Measurements from ENCODE around the gene WASF2. TPM values are rescaled to one million over a fixed set of nuclear protein-coding genes. Genes with fewer than 3 reads are reported as not detected.
"Not testable (repeated sequence)": the region's sequence is repeated elsewhere in the genome, so short reads cannot be mapped to it uniquely, and the experiment has no call there.

Gene WASF2
- total RNA-seq, 1 donor: 33.0 TPM

DNA sequence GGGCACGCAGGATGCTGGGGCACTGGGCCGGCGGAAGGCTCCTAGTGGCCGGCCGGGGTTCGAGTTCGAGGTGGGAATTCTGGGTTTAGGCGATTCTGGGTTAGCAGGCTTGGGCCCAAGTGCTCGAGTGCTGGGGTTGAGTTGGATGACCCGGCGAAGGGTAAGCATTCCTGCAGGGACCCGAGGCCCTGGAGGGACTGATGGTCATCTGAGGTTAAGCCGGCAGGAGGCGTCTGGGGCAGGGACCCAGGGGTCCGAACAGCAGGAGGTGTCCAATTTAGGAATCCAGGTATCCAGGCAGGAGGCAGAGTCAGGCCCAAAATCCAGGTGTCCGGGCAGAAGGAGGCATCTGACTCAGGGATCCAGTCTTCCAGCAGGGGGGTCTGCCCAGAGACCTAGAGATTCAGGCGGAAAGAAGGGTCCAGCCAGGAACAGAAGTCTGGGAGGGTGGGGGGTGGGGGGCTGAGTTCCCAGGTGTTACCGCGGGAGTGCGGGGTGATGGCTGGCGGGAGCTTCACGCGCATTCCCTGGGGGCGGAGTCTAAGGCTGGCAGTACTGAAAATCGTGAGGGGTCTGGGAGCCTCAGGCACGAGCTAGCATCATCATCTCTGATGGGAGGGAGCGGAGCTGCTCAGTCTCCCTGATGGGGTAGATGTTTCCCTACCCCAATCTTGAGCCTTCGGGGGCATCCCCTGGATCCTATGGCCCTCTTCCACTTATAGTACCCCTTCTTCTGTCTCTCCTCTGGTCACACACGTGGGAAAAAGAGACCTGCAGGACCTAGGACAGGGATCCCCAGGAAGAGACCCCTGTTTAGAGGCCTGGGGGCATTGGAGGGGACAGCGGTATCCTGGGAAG is 97.0 kb downstream of the WASF2 start:
- H3K4me3 ChIP-seq (ENCODE audit: low read depth, low read length): peak overlapping the region; percentile 71
- TF ChIP-seq, protein P1, sequence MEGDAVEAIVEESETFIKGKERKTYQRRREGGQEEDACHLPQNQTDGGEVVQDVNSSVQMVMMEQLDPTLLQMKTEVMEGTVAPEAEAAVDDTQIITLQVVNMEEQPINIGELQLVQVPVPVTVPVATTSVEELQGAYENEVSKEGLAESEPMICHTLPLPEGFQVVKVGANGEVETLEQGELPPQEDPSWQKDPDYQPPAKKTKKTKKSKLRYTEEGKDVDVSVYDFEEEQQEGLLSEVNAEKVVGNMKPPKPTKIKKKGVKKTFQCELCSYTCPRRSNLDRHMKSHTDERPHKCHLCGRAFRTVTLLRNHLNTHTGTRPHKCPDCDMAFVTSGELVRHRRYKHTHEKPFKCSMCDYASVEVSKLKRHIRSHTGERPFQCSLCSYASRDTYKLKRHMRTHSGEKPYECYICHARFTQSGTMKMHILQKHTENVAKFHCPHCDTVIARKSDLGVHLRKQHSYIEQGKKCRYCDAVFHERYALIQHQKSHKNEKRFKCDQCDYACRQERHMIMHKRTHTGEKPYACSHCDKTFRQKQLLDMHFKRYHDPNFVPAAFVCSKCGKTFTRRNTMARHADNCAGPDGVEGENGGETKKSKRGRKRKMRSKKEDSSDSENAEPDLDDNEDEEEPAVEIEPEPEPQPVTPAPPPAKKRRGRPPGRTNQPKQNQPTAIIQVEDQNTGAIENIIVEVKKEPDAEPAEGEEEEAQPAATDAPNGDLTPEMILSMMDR (IDR thresholded peaks at IDR 0.05; ENCODE audit: insufficient read depth, low read length): peak; percentile 20

DNA sequence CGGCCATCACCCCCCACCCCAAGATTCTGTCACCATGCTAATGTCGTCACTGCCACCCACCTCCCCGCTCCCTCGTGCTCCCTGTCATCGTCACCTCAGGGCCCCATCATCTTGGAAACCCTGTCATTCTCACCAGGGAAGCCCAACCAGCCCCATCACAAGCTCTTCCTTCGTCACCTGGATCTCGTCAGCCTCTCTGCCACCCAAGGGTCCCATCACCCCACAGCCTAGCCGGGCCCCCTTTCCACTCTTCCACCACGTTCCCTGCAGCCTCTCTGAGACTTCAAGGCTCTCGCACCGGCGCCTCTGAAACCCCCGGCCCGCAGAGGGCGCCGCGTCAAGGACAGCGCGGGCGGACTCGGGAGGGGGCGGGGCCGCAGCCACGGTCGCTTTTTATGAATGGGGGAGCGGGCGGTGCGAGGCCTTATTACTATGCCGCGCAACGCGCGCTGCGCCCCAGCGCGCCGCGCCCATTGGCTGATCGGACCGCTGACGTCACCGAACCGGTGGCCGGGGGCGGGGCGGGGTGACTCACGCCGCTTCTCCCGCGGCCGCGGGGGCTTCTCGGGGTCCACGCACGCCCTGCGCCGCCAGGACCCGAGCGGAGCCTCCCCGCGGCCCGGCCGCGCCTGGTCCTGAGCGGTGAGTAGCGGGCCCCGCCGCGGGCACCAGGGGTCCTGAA is 97.7 kb downstream of the WASF2 start, which contains the start of gene GPR3:
GPR3 (plus strand) TSS at position 527 of the 682 bp plus-strand sequence. CDS start 1,177 bp downstream, outside the sequence.
- TF ChIP-seq, protein P1 (IDR thresholded peaks at IDR 0.05; ENCODE audit: insufficient read depth, low read length): peak; percentile 50
- DNase-seq (ENCODE audit: low read depth): peak; percentile 83
- H3K4me3 ChIP-seq (ENCODE audit: low read depth, low read length): peak within 1 kb of the TSS; percentile 71

More for the DNA sequence above, 97.0 kb downstream of the WASF2 start:
- no peak for DNase-seq (ENCODE audit: low read depth)

DNA sequence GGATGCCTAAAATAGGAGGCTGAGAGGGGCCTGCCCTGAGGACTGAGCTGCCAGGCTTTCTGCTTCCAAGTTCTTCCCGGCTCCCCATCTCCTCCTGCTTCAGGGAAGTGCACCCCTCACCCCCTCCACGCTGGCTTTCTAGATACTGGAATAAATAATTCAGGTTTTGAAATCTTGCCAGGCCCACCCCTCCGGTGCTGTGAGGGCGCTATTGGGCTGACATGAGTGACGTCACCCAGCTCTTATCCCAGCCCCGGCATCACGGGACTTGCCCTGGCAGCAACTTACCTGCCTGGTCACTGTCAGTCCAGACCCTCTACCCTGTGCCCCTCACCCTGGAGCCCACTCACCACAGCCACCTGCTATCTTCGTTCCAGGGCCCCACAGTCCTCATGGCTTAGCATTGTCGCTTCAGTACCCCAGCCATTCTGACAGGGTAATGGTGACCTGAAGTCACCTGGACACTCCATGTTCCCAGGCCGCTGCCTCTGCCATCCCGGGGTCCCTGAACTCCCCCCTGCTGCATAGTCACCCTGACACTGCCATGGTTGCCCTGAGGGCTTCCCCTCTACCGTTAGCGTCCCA is 98.4 kb downstream of the WASF2 start:
- TF ChIP-seq, protein P1 (IDR thresholded peaks at IDR 0.05; ENCODE audit: insufficient read depth, low read length): no peak
- DNase-seq (ENCODE audit: low read depth): peak; percentile 64

DNA sequence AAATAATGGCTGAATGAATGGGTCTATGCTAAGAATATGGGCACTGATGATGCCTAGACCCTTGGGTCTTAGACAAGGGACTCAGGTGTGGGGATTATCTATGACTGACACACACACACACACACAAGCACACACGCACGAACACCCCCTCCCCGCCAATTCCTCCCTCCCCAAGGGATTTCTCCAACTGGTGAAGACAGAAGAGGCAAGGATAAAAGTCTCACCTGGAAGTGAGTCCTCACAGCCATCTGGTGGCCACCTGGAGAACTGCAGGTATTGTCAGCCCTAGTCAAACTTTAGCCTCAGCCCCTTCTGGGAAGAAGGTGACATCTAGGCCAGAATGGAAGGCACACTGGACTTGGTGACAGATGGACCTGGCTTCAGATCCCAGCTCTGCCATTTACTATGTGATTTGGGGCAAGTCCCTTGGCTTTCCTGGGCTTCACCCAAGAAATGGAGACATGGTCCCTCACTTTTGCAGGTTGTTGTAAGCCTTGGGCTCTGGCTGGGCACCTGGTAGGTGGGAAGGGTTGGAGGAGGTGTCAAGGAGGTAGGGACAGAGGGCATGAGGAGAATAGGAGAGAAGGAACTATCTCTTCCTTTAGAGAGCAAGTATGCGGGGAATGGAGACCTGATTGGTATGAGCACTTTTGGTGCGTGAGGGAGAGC is 101.5 kb downstream of the WASF2 start:
- no peak overlapping the region for H3K4me3 ChIP-seq (ENCODE audit: low read depth, low read length)
- DNase-seq (ENCODE audit: low read depth): peak; percentile 50
- TF ChIP-seq, protein P1 (IDR thresholded peaks at IDR 0.05; ENCODE audit: insufficient read depth, low read length): peak; percentile 93

More for the DNA sequence above, 98.4 kb downstream of the WASF2 start:
- H3K4me3 ChIP-seq (ENCODE audit: low read depth, low read length): peak overlapping the region; percentile 71

DNA sequence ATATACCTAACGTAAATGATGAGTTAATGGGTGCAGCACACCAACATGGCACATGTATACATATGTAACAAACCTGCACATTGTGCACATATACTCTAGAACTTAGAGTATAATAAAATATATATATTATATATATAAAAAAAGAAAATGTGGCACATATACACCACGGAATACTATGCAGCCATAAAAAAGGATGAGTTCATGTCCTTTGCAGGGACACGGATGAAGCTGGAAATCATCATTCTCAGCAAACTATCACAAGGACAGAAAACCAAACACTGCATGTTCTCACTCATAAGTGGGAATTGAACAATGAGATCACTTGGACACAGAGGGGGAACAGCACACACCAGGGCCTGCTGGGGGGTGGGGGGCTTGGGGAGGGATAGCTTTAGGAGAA is 105.2 kb downstream of the WASF2 start:
- not testable (repeated sequence) for H3K4me3 ChIP-seq (ENCODE audit: low read depth, low read length); DNase-seq (ENCODE audit: low read depth)

DNA sequence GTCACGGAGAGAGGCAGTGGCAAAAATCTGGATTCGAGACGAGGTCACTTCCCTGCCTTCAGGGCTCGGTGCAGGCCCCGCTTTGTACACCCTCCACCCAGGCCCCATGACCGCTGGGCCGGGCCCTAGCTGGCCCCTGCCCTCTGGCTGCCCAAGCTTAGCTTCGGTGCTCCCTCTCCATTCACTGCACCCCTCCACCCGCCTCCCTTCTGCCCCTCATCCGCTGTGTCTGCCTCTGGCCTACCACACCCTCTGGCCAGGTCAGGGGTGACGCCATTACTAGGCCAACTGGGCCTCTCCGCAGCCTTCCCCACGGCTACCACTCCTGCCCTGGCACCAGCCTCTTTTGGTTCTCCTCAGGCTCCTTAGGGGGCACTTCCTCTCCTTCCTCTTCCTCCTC is 106.3 kb downstream of the WASF2 start:
- TF ChIP-seq, protein P1 (IDR thresholded peaks at IDR 0.05; ENCODE audit: insufficient read depth, low read length): no peak
- DNase-seq (ENCODE audit: low read depth): no peak
- no peak overlapping the region for H3K4me3 ChIP-seq (ENCODE audit: low read depth, low read length)
